GM23338 (cell line): ENCODE results near the gene RNF168.

Experiments
- EZH2 ChIP-seq: fragments of 200-600 bp; sonication (generic); IDR thresholded peaks from one replicate; pipeline ENCODE4 v1.8.0; 2017; ENCODE audit warnings: antibody characterized with exemption, mild to moderate bottlenecking, low read depth; ENCODE audit not compliant: unreplicated experiment
- EZH2phosphoT487 ChIP-seq: fragments of 200-600 bp; sonication (generic); IDR thresholded peaks from one replicate; pipeline ENCODE4 v1.8.1; 2018; ENCODE audit warnings: antibody characterized with exemption; ENCODE audit not compliant: unreplicated experiment
- NANOG ChIP-seq: IDR thresholded peaks from 2 replicates; pipeline ENCODE4 v1.6.1; 2016; ENCODE audit warnings: antibody characterized with exemption, borderline replicate concordance
- POLR2AphosphoS5 ChIP-seq: IDR thresholded peaks from 2 replicates; pipeline ENCODE4 v1.6.1; 2016; ENCODE audit warnings: antibody characterized with exemption, low read depth
- STAT1 ChIP-seq: IDR thresholded peaks from one replicate; pipeline ENCODE4 v1.6.1; 2016; ENCODE audit warnings: antibody characterized with exemption; ENCODE audit not compliant: unreplicated experiment
- ZNF114 ChIP-seq: fragments of 250-450 bp; sonication (Bioruptor Pico); IDR thresholded peaks from 2 replicates; pipeline ENCODE4 v1.5.0; 2020; ENCODE audit warnings: mild to moderate bottlenecking, moderate library complexity
- TF ChIP-seq, protein P1 (sequence below), 2 experiments: fragments of 200-600 bp in 1 of 2; sonication (generic) in 1 of 2; conservative IDR thresholded peaks; 2 replicates each; pipeline versions ENCODE4 v1.5.1 to v1.6.1; 2016 to 2017; ENCODE audit warnings: antibody characterized with exemption in 2 of 2, low read depth in 2 of 2, mild to moderate bottlenecking in 2 of 2, moderate library complexity in 1 of 2
- TF ChIP-seq, protein P2 (sequence below): IDR thresholded peaks from one replicate; pipeline ENCODE4 v1.6.1; 2018; ENCODE audit warnings: antibody characterized with exemption; ENCODE audit not compliant: unreplicated experiment
- TF ChIP-seq, protein P3 (sequence below): IDR thresholded peaks from 2 replicates; pipeline ENCODE4 v1.6.1; 2016; ENCODE audit warnings: antibody characterized with exemption

DNA sequence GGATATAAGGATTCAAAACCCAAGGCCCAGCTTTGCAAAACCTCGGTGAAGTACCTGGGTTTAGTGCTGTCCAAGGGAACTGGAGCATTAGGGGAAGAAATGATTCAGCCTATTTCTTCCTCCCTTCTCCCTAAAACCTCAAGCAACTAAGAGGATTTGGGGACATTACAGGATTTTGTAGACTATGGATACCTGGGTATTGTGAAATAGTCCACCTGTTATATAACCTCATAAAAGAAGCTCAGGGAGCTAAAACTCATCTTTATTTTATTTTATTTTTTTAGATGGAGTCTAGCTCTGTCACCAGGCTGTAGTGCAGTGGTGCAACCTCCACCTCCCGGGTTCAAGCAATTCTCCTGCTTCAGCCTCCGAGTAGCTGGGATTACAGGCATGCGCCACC lies 20.3 kb upstream of the RNF168 start:
- TF ChIP-seq, protein P1, sequence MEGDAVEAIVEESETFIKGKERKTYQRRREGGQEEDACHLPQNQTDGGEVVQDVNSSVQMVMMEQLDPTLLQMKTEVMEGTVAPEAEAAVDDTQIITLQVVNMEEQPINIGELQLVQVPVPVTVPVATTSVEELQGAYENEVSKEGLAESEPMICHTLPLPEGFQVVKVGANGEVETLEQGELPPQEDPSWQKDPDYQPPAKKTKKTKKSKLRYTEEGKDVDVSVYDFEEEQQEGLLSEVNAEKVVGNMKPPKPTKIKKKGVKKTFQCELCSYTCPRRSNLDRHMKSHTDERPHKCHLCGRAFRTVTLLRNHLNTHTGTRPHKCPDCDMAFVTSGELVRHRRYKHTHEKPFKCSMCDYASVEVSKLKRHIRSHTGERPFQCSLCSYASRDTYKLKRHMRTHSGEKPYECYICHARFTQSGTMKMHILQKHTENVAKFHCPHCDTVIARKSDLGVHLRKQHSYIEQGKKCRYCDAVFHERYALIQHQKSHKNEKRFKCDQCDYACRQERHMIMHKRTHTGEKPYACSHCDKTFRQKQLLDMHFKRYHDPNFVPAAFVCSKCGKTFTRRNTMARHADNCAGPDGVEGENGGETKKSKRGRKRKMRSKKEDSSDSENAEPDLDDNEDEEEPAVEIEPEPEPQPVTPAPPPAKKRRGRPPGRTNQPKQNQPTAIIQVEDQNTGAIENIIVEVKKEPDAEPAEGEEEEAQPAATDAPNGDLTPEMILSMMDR (conservative IDR thresholded peaks at IDR 0.05; ENCODE audit: low read depth in 2 of 2): no peak
- TF ChIP-seq NANOG (no peak), ZNF114 (CRISPR knock-in tag) (no peak), POLR2AphosphoS5 (no peak), EZH2 (no peak), EZH2phosphoT487 (no peak), STAT1 (no peak)
- TF ChIP-seq, protein P2, sequence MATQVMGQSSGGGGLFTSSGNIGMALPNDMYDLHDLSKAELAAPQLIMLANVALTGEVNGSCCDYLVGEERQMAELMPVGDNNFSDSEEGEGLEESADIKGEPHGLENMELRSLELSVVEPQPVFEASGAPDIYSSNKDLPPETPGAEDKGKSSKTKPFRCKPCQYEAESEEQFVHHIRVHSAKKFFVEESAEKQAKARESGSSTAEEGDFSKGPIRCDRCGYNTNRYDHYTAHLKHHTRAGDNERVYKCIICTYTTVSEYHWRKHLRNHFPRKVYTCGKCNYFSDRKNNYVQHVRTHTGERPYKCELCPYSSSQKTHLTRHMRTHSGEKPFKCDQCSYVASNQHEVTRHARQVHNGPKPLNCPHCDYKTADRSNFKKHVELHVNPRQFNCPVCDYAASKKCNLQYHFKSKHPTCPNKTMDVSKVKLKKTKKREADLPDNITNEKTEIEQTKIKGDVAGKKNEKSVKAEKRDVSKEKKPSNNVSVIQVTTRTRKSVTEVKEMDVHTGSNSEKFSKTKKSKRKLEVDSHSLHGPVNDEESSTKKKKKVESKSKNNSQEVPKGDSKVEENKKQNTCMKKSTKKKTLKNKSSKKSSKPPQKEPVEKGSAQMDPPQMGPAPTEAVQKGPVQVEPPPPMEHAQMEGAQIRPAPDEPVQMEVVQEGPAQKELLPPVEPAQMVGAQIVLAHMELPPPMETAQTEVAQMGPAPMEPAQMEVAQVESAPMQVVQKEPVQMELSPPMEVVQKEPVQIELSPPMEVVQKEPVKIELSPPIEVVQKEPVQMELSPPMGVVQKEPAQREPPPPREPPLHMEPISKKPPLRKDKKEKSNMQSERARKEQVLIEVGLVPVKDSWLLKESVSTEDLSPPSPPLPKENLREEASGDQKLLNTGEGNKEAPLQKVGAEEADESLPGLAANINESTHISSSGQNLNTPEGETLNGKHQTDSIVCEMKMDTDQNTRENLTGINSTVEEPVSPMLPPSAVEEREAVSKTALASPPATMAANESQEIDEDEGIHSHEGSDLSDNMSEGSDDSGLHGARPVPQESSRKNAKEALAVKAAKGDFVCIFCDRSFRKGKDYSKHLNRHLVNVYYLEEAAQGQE: no peak
- TF ChIP-seq, protein P3, sequence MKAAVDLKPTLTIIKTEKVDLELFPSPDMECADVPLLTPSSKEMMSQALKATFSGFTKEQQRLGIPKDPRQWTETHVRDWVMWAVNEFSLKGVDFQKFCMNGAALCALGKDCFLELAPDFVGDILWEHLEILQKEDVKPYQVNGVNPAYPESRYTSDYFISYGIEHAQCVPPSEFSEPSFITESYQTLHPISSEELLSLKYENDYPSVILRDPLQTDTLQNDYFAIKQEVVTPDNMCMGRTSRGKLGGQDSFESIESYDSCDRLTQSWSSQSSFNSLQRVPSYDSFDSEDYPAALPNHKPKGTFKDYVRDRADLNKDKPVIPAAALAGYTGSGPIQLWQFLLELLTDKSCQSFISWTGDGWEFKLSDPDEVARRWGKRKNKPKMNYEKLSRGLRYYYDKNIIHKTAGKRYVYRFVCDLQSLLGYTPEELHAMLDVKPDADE: no peak
